HEK293T (cell line): ENCODE results near the gene ACAA1.

Experiments
- CTCF ChIA-PET: fragments of 350-600 bp; formaldehyde crosslinking; extraction: SDS; loops from one replicate; lab custom pipeline; 2021; ENCODE audit warnings: antibody characterized with exemption, inconsistent platforms; lab: Yijun Ruan, JAX
- POLR2A ChIA-PET: fragments of 350-600 bp; formaldehyde crosslinking; extraction: SDS; loops from one replicate; lab custom pipeline; 2020; ENCODE audit warnings: antibody characterized with exemption, inconsistent platforms; lab: Yijun Ruan, JAX
- DNase-seq: peaks from one replicate; pipeline ENCODE4 v3.0.0; 2012; ENCODE audit warnings: mixed read lengths; ENCODE audit errors: extremely low spot score
- ARNT ChIP-seq: fragments of 450-650 bp; IDR thresholded peaks from 2 replicates; pipeline ENCODE4 v1.6.1; 2017; ENCODE audit warnings: mild to moderate bottlenecking
- BHLHE40 ChIP-seq: fragments of 450-650 bp; IDR thresholded peaks from 2 replicates; pipeline ENCODE4 v1.6.1; 2016; ENCODE audit warnings: mild to moderate bottlenecking, moderate library complexity, borderline replicate concordance
- CTBP1 ChIP-seq: fragments of 450-650 bp; IDR thresholded peaks from 2 replicates; pipeline ENCODE4 v1.6.1; 2016; ENCODE audit warnings: borderline replicate concordance
- ELF4 ChIP-seq: fragments of 450-650 bp; IDR thresholded peaks from 2 replicates; pipeline ENCODE4 v1.6.1; 2017; ENCODE audit warnings: antibody characterized with exemption
- FOXA1 ChIP-seq: fragments of 450-650 bp; IDR thresholded peaks from 2 replicates; pipeline ENCODE4 v1.6.1; 2016; ENCODE audit warnings: mild to moderate bottlenecking
- FOXK2 ChIP-seq: fragments of 450-650 bp; IDR thresholded peaks from 2 replicates; pipeline ENCODE4 v1.6.1; 2016; ENCODE audit warnings: mild to moderate bottlenecking
- FOXM1 ChIP-seq: fragments of 450-650 bp; IDR thresholded peaks from 2 replicates; pipeline ENCODE4 v1.6.1; 2017; ENCODE audit warnings: mild to moderate bottlenecking, borderline replicate concordance
- HDGF ChIP-seq: fragments of 450-650 bp; IDR thresholded peaks from 2 replicates; pipeline ENCODE4 v1.6.1; 2017; ENCODE audit warnings: antibody characterized with exemption, borderline replicate concordance
- L3MBTL2 ChIP-seq: fragments of 450-650 bp; conservative IDR thresholded peaks from 2 replicates; pipeline ENCODE4 v1.6.1; 2016; ENCODE audit warnings: mild to moderate bottlenecking
- LEF1 ChIP-seq: fragments of 450-650 bp; IDR thresholded peaks from 2 replicates; pipeline ENCODE4 v1.6.1; 2017; ENCODE audit warnings: mild to moderate bottlenecking, borderline replicate concordance
- NFRKB ChIP-seq: fragments of 450-650 bp; IDR thresholded peaks from 2 replicates; pipeline ENCODE4 v1.6.1; 2016; ENCODE audit warnings: mild to moderate bottlenecking, moderate library complexity
- PKNOX1 ChIP-seq: fragments of 450-650 bp; IDR thresholded peaks from 2 replicates; pipeline ENCODE4 v1.6.1; 2016
- SP1 ChIP-seq: fragments of 450-650 bp; IDR thresholded peaks from 2 replicates; pipeline ENCODE4 v1.6.1; 2017
- SUZ12 ChIP-seq: fragments of 450-650 bp; IDR thresholded peaks from 2 replicates; pipeline ENCODE4 v1.6.1; 2016; ENCODE audit warnings: mild to moderate bottlenecking
- TARDBP ChIP-seq: fragments of 450-650 bp; IDR thresholded peaks from 2 replicates; pipeline ENCODE4 v1.6.1; 2016
- ZNF384 ChIP-seq: fragments of 450-650 bp; IDR thresholded peaks from 2 replicates; pipeline ENCODE4 v1.6.1; 2016

The ACAA1 gene

GRCh38 chr3:38121832-38122461, 15.0 kb downstream of the ACAA1 start:
- ChIA-PET POLR2A (interaction anchor here (0.8 kb wide), 1 partner anchor 11 kb away, joined by 3 read pairs; no protein-coding TSS in a partner anchor), CTCF (no interaction called here)
- no peak for TF ChIP-seq ZNF384
- no peak for TF ChIP-seq HDGF
- no peak for TF ChIP-seq LEF1
- no peak for TF ChIP-seq FOXK2
- no peak for TF ChIP-seq SUZ12
- TF ChIP-seq SP1, result no peak
- no peak for TF ChIP-seq CTBP1
- no peak for TF ChIP-seq L3MBTL2
- TF ChIP-seq NFRKB, result no peak
- TF ChIP-seq ELF4, result no peak
- TF ChIP-seq FOXA1, result no peak
- no peak for DNase-seq

- DNase-seq, result no peak
- POLR2A ChIA-PET, result interaction anchor here (0.8 kb wide), 1 partner anchor 12 kb away, joined by 3 read pairs; no protein-coding TSS in a partner anchor
- no peak for TF ChIP-seq PKNOX1
- TF ChIP-seq TARDBP, result no peak
- no peak for TF ChIP-seq BHLHE40
- TF ChIP-seq FOXM1, result no peak
- no peak for TF ChIP-seq ZNF384
- no peak for TF ChIP-seq LEF1
- no peak for TF ChIP-seq FOXK2
- no peak for TF ChIP-seq NFRKB
- TF ChIP-seq ELF4, result no peak
- TF ChIP-seq L3MBTL2, result no peak
- no peak for TF ChIP-seq SP1
- no peak for TF ChIP-seq HDGF
- no peak for TF ChIP-seq CTBP1
- TF ChIP-seq SUZ12, result no peak
- TF ChIP-seq FOXA1, result no peak
- TF ChIP-seq ARNT, result no peak
- CTCF ChIA-PET, result no interaction called here
These were observed 15.5 kb downstream of the ACAA1 start for GRCh38 chr3:38121451-38121831.

GRCh38 chr3:38120693-38121450, 16.1 kb downstream of the ACAA1 start:
- POLR2A ChIA-PET, result interaction anchor here (0.8 to 1.5 kb wide), 2 partner anchors 12 to 16 kb away, joined by 3 to 5 read pairs; partner anchors contain the start of gene ACAA1
- TF ChIP-seq FOXK2, result no peak
- no peak for TF ChIP-seq SUZ12
- TF ChIP-seq TARDBP, result no peak
- no peak for TF ChIP-seq ZNF384
- TF ChIP-seq LEF1, result no peak
- TF ChIP-seq FOXA1, result no peak
- TF ChIP-seq PKNOX1, result no peak
- no peak for TF ChIP-seq CTBP1
- no peak for TF ChIP-seq BHLHE40
- DNase-seq, result no peak
- CTCF ChIA-PET, result no interaction called here

- POLR2A ChIA-PET, result interaction anchor here (1.5 to 2.0 kb wide), 2 partner anchors 17 to 45 kb away, joined by 5 to 7 read pairs; partner anchors contain the start of genes ACAA1 and OXSR1
- CTCF ChIA-PET, result no interaction called here
- TF ChIP-seq L3MBTL2 (no peak), ELF4 (no peak), NFRKB (no peak), ZNF384 (no peak)
- no peak for DNase-seq
These were observed 16.9 kb downstream of the ACAA1 start for GRCh38 chr3:38119821-38120692.

GRCh38 chr3:38119248-38119544, 17.7 kb downstream of the ACAA1 start:
- no peak for DNase-seq
- ChIA-PET CTCF (interaction anchor here (0.7 to 1.3 kb wide), 2 partner anchors 179 to 308 kb away, joined by 3 read pairs; no protein-coding TSS in a partner anchor), POLR2A (interaction anchor here (1.5 to 2.0 kb wide), 2 partner anchors 18 to 46 kb away, joined by 5 to 7 read pairs; partner anchors contain the start of genes ACAA1 and OXSR1)
- TF ChIP-seq LEF1, result no peak
- no peak for TF ChIP-seq FOXA1
- no peak for TF ChIP-seq PKNOX1
- TF ChIP-seq ZNF384, result no peak
- TF ChIP-seq FOXM1, result no peak
- no peak for TF ChIP-seq NFRKB
- no peak for TF ChIP-seq BHLHE40
- no peak for TF ChIP-seq SUZ12
- TF ChIP-seq FOXK2, result no peak
- no peak for TF ChIP-seq HDGF
- TF ChIP-seq ELF4, result no peak
- TF ChIP-seq TARDBP, result no peak
- TF ChIP-seq CTBP1, result no peak
- no peak for TF ChIP-seq L3MBTL2
- no peak for TF ChIP-seq ARNT
- no peak for TF ChIP-seq SP1
